HepG2 (cell line): ENCODE data around the gene PLXDC2.

ENCODE experiments used
- ELF1 ChIP-seq: sonication (generic); formaldehyde crosslinking; IDR thresholded peaks from 2 replicates; pipeline ENCODE4 v1.4.0; 2020; ENCODE audit warnings: missing genetic modification reagents
- NCOA2 ChIP-seq: sonication (generic); formaldehyde crosslinking; IDR thresholded peaks from 2 replicates; pipeline ENCODE4 v1.8.0; 2022; ENCODE audit warnings: inconsistent platforms
- PTBP1 ChIP-seq: fragments of 200-400 bp; formaldehyde crosslinking; IDR thresholded peaks from 2 replicates; pipeline ENCODE4 v1.6.1; 2018; ENCODE audit warnings: low read length, low read depth; ENCODE audit not compliant: poor library complexity, severe bottlenecking
- SMARCE1 ChIP-seq: fragments of 450-650 bp; IDR thresholded peaks from 2 replicates; pipeline ENCODE4 v1.6.1; 2017; ENCODE audit warnings: borderline replicate concordance
- ZNF230 ChIP-seq: sonication (generic); formaldehyde crosslinking; IDR thresholded peaks from 2 replicates; pipeline ENCODE4 v1.4.0; 2020; ENCODE audit warnings: mild to moderate bottlenecking, missing genetic modification reagents
- ZNF431 ChIP-seq: sonication (generic); formaldehyde crosslinking; IDR thresholded peaks from 2 replicates; pipeline ENCODE4 v1.9.0; 2022; ENCODE audit warnings: missing genetic modification reagents, low read depth, mild to moderate bottlenecking, borderline replicate concordance
- TF ChIP-seq, protein P1 (sequence below): sonication (generic); formaldehyde crosslinking; IDR thresholded peaks from 2 replicates; pipeline ENCODE4 v1.5.0; 2020; ENCODE audit warnings: mild to moderate bottlenecking, missing genetic modification reagents, borderline replicate concordance
- TF ChIP-seq, protein P2 (sequence below): conservative IDR thresholded peaks from 2 replicates; pipeline ENCODE4 v1.6.1; 2018; ENCODE audit warnings: missing genetic modification reagents
- TF ChIP-seq, protein P3 (sequence below): sonication (generic); formaldehyde crosslinking; IDR thresholded peaks from 2 replicates; pipeline ENCODE4 v1.5.0; 2020; ENCODE audit warnings: mild to moderate bottlenecking, missing genetic modification reagents, moderate library complexity
- TF ChIP-seq, protein P4 (sequence below): sonication (generic); formaldehyde crosslinking; IDR thresholded peaks from 2 replicates; pipeline ENCODE4 v1.4.0; 2020; ENCODE audit warnings: missing genetic modification reagents
- TF ChIP-seq, protein P5 (sequence below): sonication (generic); formaldehyde crosslinking; IDR thresholded peaks from 2 replicates; pipeline ENCODE4 v1.5.0; 2020; ENCODE audit warnings: missing genetic modification reagents, mild to moderate bottlenecking, borderline replicate concordance
- TF ChIP-seq, protein P6 (sequence below), 2 experiments: sonication (generic) in 1 of 2; formaldehyde crosslinking in 1 of 2; IDR thresholded peaks; 2 replicates each; pipeline versions ENCODE4 v1.6.1 to v1.9.0; 2014 to 2022; ENCODE audit warnings: antibody characterized with exemption in 1 of 2, borderline replicate concordance in 1 of 2, inconsistent platforms in 1 of 2, low read depth in 1 of 2, missing genetic modification reagents in 1 of 2
- TF ChIP-seq, protein P7 (sequence below): sonication (generic); formaldehyde crosslinking; IDR thresholded peaks from 2 replicates; pipeline ENCODE4 v1.4.0; 2020; ENCODE audit warnings: missing genetic modification reagents
- TF ChIP-seq, protein P8 (sequence below): sonication (generic); formaldehyde crosslinking; IDR thresholded peaks from 2 replicates; pipeline ENCODE4 v1.8.1; 2023; ENCODE audit warnings: mild to moderate bottlenecking, missing genetic modification reagents

DNA sequence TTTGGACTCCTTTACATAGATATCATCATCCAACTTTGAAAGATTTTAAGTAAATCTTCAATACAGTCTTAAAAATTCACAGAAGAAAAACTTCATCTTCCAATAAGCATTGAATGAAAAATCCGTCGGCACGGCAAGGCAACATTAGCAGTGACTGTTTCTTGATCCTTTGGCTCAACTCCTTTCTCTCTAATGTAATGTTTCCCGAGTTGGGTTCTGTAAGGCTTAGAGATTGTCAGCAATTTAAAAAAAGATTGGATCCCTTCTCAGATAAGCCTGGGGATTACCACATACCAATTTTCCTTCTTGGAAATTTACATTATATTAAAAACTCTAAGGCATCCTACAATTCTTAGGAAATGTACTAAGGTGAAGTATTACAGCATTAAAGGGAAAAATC lies 291.8 kb downstream of the PLXDC2 start:
- TF ChIP-seq, protein P1, sequence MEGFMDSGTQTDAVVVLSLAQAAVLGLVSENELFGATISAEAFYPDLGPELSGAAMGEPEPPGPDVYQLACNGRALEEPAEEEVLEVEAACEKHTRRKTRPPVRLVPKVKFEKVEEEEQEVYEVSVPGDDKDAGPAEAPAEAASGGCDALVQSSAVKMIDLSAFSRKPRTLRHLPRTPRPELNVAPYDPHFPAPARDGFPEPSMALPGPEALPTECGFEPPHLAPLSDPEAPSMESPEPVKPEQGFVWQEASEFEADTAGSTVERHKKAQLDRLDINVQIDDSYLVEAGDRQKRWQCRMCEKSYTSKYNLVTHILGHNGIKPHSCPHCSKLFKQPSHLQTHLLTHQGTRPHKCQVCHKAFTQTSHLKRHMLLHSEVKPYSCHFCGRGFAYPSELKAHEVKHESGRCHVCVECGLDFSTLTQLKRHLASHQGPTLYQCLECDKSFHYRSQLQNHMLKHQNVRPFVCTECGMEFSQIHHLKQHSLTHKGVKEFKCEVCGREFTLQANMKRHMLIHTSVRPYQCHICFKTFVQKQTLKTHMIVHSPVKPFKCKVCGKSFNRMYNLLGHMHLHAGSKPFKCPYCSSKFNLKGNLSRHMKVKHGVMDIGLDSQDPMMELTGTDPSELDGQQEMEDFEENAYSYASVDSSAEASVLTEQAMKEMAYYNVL (CRISPR knock-in tag): no peak
- TF ChIP-seq, protein P2, sequence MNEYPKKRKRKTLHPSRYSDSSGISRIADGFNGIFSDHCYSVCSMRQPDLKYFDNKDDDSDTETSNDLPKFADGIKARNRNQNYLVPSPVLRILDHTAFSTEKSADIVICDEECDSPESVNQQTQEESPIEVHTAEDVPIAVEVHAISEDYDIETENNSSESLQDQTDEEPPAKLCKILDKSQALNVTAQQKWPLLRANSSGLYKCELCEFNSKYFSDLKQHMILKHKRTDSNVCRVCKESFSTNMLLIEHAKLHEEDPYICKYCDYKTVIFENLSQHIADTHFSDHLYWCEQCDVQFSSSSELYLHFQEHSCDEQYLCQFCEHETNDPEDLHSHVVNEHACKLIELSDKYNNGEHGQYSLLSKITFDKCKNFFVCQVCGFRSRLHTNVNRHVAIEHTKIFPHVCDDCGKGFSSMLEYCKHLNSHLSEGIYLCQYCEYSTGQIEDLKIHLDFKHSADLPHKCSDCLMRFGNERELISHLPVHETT (CRISPR knock-in tag): no peak
- TF ChIP-seq, protein P3, sequence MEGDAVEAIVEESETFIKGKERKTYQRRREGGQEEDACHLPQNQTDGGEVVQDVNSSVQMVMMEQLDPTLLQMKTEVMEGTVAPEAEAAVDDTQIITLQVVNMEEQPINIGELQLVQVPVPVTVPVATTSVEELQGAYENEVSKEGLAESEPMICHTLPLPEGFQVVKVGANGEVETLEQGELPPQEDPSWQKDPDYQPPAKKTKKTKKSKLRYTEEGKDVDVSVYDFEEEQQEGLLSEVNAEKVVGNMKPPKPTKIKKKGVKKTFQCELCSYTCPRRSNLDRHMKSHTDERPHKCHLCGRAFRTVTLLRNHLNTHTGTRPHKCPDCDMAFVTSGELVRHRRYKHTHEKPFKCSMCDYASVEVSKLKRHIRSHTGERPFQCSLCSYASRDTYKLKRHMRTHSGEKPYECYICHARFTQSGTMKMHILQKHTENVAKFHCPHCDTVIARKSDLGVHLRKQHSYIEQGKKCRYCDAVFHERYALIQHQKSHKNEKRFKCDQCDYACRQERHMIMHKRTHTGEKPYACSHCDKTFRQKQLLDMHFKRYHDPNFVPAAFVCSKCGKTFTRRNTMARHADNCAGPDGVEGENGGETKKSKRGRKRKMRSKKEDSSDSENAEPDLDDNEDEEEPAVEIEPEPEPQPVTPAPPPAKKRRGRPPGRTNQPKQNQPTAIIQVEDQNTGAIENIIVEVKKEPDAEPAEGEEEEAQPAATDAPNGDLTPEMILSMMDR (CRISPR knock-in tag): no peak
- TF ChIP-seq ZNF230: no peak
- TF ChIP-seq SMARCE1: no peak
- TF ChIP-seq, protein P4, sequence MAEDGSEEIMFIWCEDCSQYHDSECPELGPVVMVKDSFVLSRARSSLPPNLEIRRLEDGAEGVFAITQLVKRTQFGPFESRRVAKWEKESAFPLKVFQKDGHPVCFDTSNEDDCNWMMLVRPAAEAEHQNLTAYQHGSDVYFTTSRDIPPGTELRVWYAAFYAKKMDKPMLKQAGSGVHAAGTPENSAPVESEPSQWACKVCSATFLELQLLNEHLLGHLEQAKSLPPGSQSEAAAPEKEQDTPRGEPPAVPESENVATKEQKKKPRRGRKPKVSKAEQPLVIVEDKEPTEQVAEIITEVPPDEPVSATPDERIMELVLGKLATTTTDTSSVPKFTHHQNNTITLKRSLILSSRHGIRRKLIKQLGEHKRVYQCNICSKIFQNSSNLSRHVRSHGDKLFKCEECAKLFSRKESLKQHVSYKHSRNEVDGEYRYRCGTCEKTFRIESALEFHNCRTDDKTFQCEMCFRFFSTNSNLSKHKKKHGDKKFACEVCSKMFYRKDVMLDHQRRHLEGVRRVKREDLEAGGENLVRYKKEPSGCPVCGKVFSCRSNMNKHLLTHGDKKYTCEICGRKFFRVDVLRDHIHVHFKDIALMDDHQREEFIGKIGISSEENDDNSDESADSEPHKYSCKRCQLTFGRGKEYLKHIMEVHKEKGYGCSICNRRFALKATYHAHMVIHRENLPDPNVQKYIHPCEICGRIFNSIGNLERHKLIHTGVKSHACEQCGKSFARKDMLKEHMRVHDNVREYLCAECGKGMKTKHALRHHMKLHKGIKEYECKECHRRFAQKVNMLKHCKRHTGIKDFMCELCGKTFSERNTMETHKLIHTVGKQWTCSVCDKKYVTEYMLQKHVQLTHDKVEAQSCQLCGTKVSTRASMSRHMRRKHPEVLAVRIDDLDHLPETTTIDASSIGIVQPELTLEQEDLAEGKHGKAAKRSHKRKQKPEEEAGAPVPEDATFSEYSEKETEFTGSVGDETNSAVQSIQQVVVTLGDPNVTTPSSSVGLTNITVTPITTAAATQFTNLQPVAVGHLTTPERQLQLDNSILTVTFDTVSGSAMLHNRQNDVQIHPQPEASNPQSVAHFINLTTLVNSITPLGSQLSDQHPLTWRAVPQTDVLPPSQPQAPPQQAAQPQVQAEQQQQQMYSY (CRISPR knock-in tag): no peak
- no peak for TF ChIP-seq NCOA2
- TF ChIP-seq, protein P5, sequence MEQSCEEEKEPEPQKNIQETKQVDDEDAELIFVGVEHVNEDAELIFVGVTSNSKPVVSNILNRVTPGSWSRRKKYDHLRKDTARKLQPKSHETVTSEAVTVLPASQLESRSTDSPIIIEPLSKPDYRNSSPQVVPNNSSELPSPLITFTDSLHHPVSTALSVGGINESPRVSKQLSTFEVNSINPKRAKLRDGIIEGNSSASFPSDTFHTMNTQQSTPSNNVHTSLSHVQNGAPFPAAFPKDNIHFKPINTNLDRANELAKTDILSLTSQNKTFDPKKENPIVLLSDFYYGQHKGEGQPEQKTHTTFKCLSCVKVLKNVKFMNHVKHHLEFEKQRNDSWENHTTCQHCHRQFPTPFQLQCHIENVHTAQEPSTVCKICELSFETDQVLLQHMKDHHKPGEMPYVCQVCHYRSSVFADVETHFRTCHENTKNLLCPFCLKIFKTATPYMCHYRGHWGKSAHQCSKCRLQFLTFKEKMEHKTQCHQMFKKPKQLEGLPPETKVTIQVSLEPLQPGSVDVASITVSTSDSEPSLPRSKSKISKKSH (CRISPR knock-in tag): no peak
- TF ChIP-seq PTBP1: no peak
- no peak for TF ChIP-seq ZNF431
- TF ChIP-seq, protein P6, sequence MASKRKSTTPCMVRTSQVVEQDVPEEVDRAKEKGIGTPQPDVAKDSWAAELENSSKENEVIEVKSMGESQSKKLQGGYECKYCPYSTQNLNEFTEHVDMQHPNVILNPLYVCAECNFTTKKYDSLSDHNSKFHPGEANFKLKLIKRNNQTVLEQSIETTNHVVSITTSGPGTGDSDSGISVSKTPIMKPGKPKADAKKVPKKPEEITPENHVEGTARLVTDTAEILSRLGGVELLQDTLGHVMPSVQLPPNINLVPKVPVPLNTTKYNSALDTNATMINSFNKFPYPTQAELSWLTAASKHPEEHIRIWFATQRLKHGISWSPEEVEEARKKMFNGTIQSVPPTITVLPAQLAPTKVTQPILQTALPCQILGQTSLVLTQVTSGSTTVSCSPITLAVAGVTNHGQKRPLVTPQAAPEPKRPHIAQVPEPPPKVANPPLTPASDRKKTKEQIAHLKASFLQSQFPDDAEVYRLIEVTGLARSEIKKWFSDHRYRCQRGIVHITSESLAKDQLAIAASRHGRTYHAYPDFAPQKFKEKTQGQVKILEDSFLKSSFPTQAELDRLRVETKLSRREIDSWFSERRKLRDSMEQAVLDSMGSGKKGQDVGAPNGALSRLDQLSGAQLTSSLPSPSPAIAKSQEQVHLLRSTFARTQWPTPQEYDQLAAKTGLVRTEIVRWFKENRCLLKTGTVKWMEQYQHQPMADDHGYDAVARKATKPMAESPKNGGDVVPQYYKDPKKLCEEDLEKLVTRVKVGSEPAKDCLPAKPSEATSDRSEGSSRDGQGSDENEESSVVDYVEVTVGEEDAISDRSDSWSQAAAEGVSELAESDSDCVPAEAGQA (IDR thresholded peaks at IDR 0.05; ENCODE audit: low read depth): no peak
- TF ChIP-seq, protein P6 (CRISPR knock-in tag; IDR thresholded peaks at IDR 0.05; ENCODE audit: borderline replicate concordance): no peak
- TF ChIP-seq ELF1 (CRISPR knock-in tag): no peak
- TF ChIP-seq, protein P7, sequence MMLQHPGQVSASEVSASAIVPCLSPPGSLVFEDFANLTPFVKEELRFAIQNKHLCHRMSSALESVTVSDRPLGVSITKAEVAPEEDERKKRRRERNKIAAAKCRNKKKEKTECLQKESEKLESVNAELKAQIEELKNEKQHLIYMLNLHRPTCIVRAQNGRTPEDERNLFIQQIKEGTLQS (CRISPR knock-in tag): no peak
- TF ChIP-seq, protein P8, sequence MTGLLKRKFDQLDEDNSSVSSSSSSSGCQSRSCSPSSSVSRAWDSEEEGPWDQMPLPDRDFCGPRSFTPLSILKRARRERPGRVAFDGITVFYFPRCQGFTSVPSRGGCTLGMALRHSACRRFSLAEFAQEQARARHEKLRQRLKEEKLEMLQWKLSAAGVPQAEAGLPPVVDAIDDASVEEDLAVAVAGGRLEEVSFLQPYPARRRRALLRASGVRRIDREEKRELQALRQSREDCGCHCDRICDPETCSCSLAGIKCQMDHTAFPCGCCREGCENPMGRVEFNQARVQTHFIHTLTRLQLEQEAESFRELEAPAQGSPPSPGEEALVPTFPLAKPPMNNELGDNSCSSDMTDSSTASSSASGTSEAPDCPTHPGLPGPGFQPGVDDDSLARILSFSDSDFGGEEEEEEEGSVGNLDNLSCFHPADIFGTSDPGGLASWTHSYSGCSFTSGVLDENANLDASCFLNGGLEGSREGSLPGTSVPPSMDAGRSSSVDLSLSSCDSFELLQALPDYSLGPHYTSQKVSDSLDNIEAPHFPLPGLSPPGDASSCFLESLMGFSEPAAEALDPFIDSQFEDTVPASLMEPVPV (CRISPR knock-in tag): no peak
